Measurements from ENCODE around the gene KLF16. TPM values are rescaled to one million over a fixed set of nuclear protein-coding genes. Genes with fewer than 3 reads are reported as not detected.

KLF16 gene
- total RNA-seq, 1 experiment from 2014 or later, result 8.7 TPM

GRCh38 chr19:1843646-1844394, 19.6 kb downstream of the KLF16 start:
- H3K27me3 ChIP-seq (replicated peaks), result no peaks in the 10 kb centered on the region
- H3K4me1 ChIP-seq (replicated peaks), result peaks cover 15% of the 10 kb centered on the region
- no peak overlapping the region for H3K4me3 ChIP-seq
- H3K36me3 ChIP-seq, result peaks cover 54% of the 10 kb centered on the region
- H3K27ac ChIP-seq, result no peak overlapping the region
- DNase-seq (ENCODE audit: low read depth in 1 of 2, low spot score in 2 of 2), result no peak
- no peaks in the 10 kb centered on the region for H3K9me3 ChIP-seq (replicated peaks)

GRCh38 chr19:1843116-1843515, 20.3 kb downstream of the KLF16 start:
- H3K27me3 ChIP-seq (replicated peaks), result no peaks in the 10 kb centered on the region
- no peak for DNase-seq (ENCODE audit: low read depth in 1 of 2, low spot score in 2 of 2)
- H3K4me3 ChIP-seq, result no peak overlapping the region
- H3K36me3 ChIP-seq, result peaks cover 52% of the 10 kb centered on the region
- H3K27ac ChIP-seq, result no peak overlapping the region
- peaks cover 15% of the 10 kb centered on the region for H3K4me1 ChIP-seq (replicated peaks)
- H3K9me3 ChIP-seq (replicated peaks), result no peaks in the 10 kb centered on the region

GRCh38 chr19:1841209-1841924, 22.0 kb downstream of the KLF16 start:
- Histone ChIP-seq H3K27ac (no peak overlapping the region), H3K36me3 (peaks cover 48% of the 10 kb centered on the region), H3K9me3 (replicated peaks) (no peaks in the 10 kb centered on the region), H3K4me3 (no peak overlapping the region), H3K4me1 (replicated peaks) (peaks cover 3% of the 10 kb centered on the region), H3K27me3 (replicated peaks) (no peaks in the 10 kb centered on the region)
- no peak for DNase-seq (ENCODE audit: low read depth in 1 of 2, low spot score in 2 of 2)

GRCh38 chr19:1840541-1841115, 22.8 kb downstream of the KLF16 start:
- H3K9me3 ChIP-seq (replicated peaks), result no peaks in the 10 kb centered on the region
- no peaks in the 10 kb centered on the region for H3K27me3 ChIP-seq (replicated peaks)
- no peaks in the 10 kb centered on the region for H3K4me1 ChIP-seq (replicated peaks)
- H3K27ac ChIP-seq, result no peak overlapping the region
- H3K36me3 ChIP-seq, result peaks cover 40% of the 10 kb centered on the region
- H3K4me3 ChIP-seq, result no peak overlapping the region
- no peak for DNase-seq (ENCODE audit: low read depth in 1 of 2, low spot score in 2 of 2)

GRCh38 chr19:1839658-1840540, 23.5 kb downstream of the KLF16 start:
- no peaks in the 10 kb centered on the region for H3K9me3 ChIP-seq (replicated peaks)
- H3K4me1 ChIP-seq (replicated peaks), result no peaks in the 10 kb centered on the region
- no peak for DNase-seq (ENCODE audit: low read depth in 1 of 2, low spot score in 2 of 2)
- peaks cover 34% of the 10 kb centered on the region for H3K36me3 ChIP-seq
- H3K27ac ChIP-seq, result no peak overlapping the region
- no peak overlapping the region for H3K4me3 ChIP-seq
- no peaks in the 10 kb centered on the region for H3K27me3 ChIP-seq (replicated peaks)

- no peak overlapping the region for H3K4me3 ChIP-seq
- H3K27ac ChIP-seq, result no peak overlapping the region
- peak in 1 of 2 experiments; percentile 45 for DNase-seq (ENCODE audit: low read depth in 1 of 2, low spot score in 2 of 2)
Measured at GRCh38 chr19:1837625-1838105, 25.7 kb downstream of the KLF16 start.

GRCh38 chr19:1837222-1837565, 26.2 kb downstream of the KLF16 start:
- H3K27ac ChIP-seq, result no peak overlapping the region

More at GRCh38 chr19:1837625-1838105, 25.7 kb downstream of the KLF16 start:
- Histone ChIP-seq H3K27me3 (replicated peaks) (no peaks in the 10 kb centered on the region), H3K9me3 (replicated peaks) (no peaks in the 10 kb centered on the region), H3K4me1 (replicated peaks) (no peaks in the 10 kb centered on the region), H3K36me3 (peaks cover 18% of the 10 kb centered on the region)

GRCh38 chr19:1836458-1837221, 26.7 kb downstream of the KLF16 start:
- no peak for DNase-seq (ENCODE audit: low read depth in 1 of 2, low spot score in 2 of 2)
- H3K4me1 ChIP-seq (replicated peaks), result no peaks in the 10 kb centered on the region
- no peak overlapping the region for H3K4me3 ChIP-seq
- H3K9me3 ChIP-seq (replicated peaks), result no peaks in the 10 kb centered on the region
- no peak overlapping the region for H3K27ac ChIP-seq
- no peaks in the 10 kb centered on the region for H3K27me3 ChIP-seq (replicated peaks)
- peaks cover 21% of the 10 kb centered on the region for H3K36me3 ChIP-seq

More at GRCh38 chr19:1837222-1837565, 26.2 kb downstream of the KLF16 start:
- H3K4me3 ChIP-seq, result no peak overlapping the region
- no peaks in the 10 kb centered on the region for H3K4me1 ChIP-seq (replicated peaks)
- H3K9me3 ChIP-seq (replicated peaks), result no peaks in the 10 kb centered on the region
- H3K36me3 ChIP-seq, result peaks cover 21% of the 10 kb centered on the region
- DNase-seq (ENCODE audit: low read depth in 1 of 2, low spot score in 2 of 2), result no peak
- H3K27me3 ChIP-seq (replicated peaks), result no peaks in the 10 kb centered on the region

- no peak overlapping the region for H3K27ac ChIP-seq
- DNase-seq (ENCODE audit: low read depth in 1 of 2, low spot score in 2 of 2), result no peak
Measured at GRCh38 chr19:1833540-1833939, 29.8 kb downstream of the KLF16 start.

GRCh38 chr19:1832046-1832663, 31.2 kb downstream of the KLF16 start:
- no peak for DNase-seq (ENCODE audit: low read depth in 1 of 2, low spot score in 2 of 2)
- H3K4me3 ChIP-seq, result no peak overlapping the region
- H3K27me3 ChIP-seq (replicated peaks), result no peaks in the 10 kb centered on the region
- no peak overlapping the region for H3K27ac ChIP-seq
- peaks cover 36% of the 10 kb centered on the region for H3K36me3 ChIP-seq
- no peaks in the 10 kb centered on the region for H3K4me1 ChIP-seq (replicated peaks)
- no peaks in the 10 kb centered on the region for H3K9me3 ChIP-seq (replicated peaks)

More at GRCh38 chr19:1833540-1833939, 29.8 kb downstream of the KLF16 start:
- Histone ChIP-seq H3K36me3 (peaks cover 31% of the 10 kb centered on the region), H3K9me3 (replicated peaks) (no peaks in the 10 kb centered on the region), H3K4me3 (no peak overlapping the region), H3K4me1 (replicated peaks) (no peaks in the 10 kb centered on the region), H3K27me3 (replicated peaks) (no peaks in the 10 kb centered on the region)

GRCh38 chr19:1830978-1831377, 32.4 kb downstream of the KLF16 start:
- Histone ChIP-seq H3K4me3 (no peak overlapping the region), H3K36me3 (peaks cover 42% of the 10 kb centered on the region), H3K9me3 (replicated peaks) (no peaks in the 10 kb centered on the region), H3K27me3 (replicated peaks) (no peaks in the 10 kb centered on the region), H3K4me1 (replicated peaks) (no peaks in the 10 kb centered on the region), H3K27ac (no peak overlapping the region)
- no peak for DNase-seq (ENCODE audit: low read depth in 1 of 2, low spot score in 2 of 2)

GRCh38 chr19:1830568-1830967, 32.8 kb downstream of the KLF16 start:
- no peak for DNase-seq (ENCODE audit: low read depth in 1 of 2, low spot score in 2 of 2)
- Histone ChIP-seq H3K36me3 (peaks cover 46% of the 10 kb centered on the region), H3K4me3 (no peak overlapping the region), H3K4me1 (replicated peaks) (no peaks in the 10 kb centered on the region), H3K9me3 (replicated peaks) (no peaks in the 10 kb centered on the region), H3K27ac (no peak overlapping the region), H3K27me3 (replicated peaks) (no peaks in the 10 kb centered on the region)

Measured in SJSA1 (cell line).